Frontal cortex (tissue), 4 donors: ENCODE data around the gene ARMS2. TPM values are rescaled to one million over a fixed set of nuclear protein-coding genes. Genes with fewer than 3 reads are reported as not detected.
A peak's percentile ranks its signal among the peaks of the same experiment; 100 is the strongest.

ENCODE experiments used
- DNase-seq, 2 donors: peaks; one replicate each; pipeline ENCODE4 v3.0.0; 2012; ENCODE audit warnings: low spot score in 2 of 2
- FAIRE-seq: peaks from 2 replicates; lab custom pipeline; 2012; peaks lifted over from hg19 to GRCh38; lab: Jason Lieb, UNC
- total RNA-seq: library from RNA; depleted of rRNA; stranded (reverse); fragments of >200 nt; gene quantifications from one replicate; pipeline ENCODE4 v1.2.3, GENCODE V29; 2014
- donor health status: control.
- donor health status: control.
- donor health status: control.

ARMS2 gene
- total RNA-seq, 1 donor from 2014 or later = not detected

DNA sequence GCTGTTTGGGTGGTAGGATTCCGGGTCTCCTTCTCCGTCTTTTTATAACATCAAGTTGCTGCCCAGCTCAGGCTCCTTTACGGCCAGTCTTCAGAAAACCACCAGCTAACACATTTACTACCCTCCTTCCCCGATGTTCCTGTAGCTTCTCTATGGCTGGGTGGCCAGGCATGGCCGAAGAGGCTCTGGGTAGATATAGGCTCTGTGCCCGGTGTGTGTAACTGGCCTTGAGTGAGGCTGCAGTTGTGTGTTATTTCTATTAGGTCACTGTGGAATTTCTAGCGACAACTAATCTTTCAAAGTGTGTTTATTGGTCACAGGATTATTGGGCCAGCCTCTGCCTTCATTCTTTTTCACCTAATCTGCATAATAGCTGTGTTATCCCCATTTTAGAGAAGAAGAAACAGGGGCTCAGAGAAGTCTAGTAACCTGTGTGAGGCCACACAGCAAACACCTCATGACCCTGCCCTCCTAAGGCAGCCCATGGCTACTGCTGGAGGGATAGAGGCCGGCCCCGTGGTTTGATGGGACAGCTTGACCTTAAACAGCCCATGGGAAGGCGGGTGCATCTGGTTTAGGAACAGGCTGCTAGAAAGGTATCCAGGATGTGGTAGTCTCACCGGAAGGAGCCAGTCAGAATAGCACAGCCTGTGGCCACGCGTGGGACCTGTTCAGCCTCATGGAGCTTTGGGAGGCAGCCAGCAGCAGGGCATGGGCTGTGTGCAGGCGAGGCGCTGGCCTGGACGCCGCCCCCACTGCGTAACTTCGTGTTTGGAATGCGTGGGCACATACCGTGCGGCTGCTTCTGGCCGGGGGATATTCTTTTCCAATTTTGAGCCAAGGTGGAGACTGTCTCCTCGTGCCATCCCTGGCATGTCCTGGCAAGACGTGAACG is 36.6 kb downstream of the ARMS2 start:
- DNase-seq = no peak
- no peak for FAIRE-seq

DNA sequence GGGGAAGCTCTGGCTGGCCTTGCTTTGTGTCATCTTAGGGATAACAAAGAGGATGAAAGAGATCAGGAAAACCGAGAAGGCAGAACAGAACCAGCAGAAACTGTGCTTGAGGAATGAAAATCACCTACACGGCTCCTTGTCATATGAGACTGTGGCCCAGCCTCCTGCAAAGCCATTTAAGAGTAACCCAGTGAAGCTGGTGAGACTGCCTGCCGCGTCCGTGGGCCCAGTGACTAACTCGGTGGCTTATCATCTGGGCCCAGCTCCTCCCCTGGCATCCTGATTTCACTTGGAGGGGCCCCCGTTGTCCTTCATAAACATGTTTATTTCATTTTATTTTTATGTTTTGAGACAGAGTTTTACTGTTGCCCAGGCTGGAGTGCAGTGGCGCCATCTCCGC is 37.6 kb downstream of the ARMS2 start:
- FAIRE-seq (no peak), DNase-seq (no peak)

DNA sequence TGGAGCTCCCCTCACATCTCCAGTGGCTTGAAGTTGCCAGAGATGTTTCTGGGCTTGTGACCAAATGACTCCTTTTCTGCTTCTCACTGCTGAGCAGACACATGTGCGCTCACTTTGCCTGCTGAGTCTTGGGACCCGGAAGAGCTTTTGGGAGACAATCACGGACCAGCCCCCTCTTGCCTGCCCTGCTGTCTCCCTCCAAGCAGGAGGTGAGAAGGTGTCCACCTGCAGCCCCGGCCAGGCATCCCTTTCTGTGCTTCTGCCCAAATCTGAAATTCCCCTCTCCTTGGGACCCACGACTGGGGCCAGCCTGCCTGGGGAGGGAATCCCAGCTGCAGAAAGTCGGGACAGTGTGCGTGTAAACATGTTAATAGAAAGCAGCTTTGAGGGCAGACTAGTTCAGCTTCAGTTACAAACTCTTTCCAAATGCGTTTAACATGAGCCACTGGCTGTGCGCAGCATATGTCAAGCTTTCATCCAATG is 38.6 kb downstream of the ARMS2 start:
- no peak for DNase-seq
- FAIRE-seq = no peak

DNA sequence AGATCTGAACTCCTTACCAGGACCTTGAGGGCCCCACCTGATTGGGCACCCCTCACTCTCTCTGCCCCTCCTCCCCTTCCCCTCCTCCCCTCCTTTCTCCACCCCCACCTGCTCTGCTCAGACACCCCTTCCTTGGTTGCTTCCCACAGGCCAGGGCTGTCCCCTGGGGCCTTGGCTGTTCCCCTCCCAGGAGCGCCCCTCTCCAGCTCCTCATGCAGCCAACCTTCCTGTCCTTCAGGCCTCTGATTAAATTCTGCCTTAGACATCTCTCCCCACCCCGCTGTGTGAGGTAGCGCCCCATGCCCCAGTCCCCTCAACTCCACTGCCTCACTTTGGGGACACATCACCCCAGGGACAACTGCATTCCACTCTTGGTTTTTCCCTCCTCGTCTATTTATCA is 39.3 kb downstream of the ARMS2 start:
- no peak for DNase-seq
- FAIRE-seq = no peak

DNA sequence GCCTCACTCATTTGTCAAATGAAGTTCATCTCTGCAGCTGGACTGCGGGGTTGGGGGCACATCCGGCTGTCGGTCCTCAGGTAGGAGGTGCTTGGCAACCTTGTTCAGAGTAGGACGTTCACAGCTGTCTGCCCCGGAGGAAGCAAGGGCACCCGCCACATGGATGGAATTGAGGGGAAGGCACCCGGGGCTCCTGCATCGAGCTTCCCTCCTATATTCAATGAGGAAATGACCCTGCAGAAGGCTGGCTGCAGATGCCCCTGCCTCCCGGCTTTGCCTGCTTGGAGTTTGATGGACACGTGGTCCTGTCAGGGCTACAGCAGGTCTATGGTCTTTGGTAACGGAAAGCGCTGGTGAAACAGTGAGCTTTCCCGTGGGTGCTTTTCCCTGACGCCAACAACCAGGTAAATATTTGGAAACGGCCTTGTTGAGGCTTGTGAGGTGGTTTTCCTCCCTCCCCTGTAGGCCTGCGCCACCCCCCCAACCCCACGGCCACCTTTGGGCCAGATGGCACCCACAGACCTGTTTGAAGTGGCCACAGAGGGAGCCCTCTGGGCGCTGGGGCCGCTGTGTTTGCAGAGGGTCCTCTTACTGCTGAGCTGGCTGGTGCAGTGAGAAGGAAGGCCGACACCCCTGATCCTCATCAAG is 39.8 kb downstream of the ARMS2 start:
- DNase-seq (no peak), FAIRE-seq (no peak)

DNA sequence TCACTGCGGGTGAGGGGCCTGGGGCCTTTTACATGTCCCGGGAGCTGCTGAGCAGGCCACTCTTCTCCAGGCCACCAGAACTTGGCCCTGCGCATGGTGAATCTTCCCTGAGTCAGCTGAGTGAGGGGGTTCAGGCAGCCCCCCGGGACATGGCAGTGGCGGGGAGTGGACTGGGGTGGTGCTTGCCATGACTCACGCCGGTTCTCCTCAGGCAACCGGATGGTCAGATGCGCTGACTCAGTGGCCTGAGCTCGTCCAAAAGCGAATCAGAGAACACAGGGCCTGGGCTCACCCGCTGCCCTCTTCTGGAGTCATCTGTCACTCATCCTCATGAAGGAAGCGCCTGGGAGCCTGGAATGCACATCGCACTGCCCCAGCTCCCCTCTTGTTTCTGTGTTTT is 40.4 kb downstream of the ARMS2 start:
- no peak for FAIRE-seq

DNA sequence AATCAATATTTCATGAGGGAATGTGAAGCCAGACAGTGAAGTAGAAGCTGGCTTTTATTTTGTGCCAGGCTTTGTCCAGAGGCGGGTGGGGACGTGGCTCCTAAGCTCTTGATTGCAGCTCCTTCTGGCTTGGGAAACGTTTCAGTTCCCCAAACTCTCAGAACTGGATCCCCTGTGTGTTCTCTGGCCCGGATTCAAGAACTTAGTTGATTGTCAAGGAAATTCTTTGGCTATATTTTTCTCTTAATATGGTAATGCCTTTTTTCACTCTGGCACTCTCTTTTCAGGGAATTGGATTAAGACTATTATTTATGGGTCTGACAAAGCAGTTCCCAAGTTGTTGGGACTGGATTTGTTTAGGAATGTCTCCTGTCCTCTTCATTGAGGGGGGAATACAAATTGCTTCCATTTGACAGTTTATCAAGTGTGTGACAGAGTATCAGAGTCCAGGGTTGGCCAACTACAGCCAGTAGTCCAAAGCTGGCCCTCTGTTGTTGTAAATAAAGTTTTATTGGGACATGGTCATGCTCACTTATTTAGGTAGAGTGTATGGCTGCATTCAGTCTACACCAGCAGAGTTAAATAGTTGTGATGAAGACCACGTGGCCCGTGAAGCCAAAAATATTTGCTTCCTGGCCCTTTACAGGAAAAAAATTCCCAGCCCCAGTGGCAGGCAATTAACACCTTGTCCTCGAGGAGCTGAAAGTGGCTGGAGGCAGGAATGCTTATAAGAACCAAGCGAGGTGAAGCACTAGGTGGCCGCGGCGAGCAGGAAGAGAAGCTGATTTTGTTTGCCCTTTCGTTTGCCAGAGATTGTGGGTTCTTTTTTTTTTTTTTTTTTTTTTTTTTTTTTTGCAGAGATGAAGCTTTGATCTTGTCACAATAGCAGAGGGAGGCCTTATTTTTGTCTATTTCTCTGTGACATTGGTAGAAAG is 41.2 kb downstream of the ARMS2 start:
- FAIRE-seq = no peak

More for the DNA sequence above, 40.4 kb downstream of the ARMS2 start:
- no peak for DNase-seq

DNA sequence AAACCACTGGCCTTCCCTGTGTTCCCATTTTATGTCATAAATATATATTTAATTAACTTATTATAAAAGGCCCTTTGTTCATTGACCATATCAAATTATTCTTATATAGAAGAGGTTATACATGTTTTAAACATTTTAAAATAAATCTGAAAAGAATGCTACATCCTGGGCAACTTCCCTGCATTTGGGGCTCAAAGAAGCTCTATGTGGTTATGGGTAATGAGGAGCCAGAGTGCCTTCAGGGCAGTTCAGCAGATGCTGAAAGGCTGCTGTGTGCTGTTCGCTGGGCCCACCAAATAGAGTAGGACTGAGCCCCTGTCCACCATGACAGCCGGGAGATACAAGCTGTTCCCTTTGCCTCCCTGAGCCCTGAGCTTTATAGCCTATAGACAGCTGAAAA is 42.8 kb downstream of the ARMS2 start:
- DNase-seq (no peak), FAIRE-seq (no peak)

More for the DNA sequence above, 41.2 kb downstream of the ARMS2 start:
- DNase-seq = no peak

DNA sequence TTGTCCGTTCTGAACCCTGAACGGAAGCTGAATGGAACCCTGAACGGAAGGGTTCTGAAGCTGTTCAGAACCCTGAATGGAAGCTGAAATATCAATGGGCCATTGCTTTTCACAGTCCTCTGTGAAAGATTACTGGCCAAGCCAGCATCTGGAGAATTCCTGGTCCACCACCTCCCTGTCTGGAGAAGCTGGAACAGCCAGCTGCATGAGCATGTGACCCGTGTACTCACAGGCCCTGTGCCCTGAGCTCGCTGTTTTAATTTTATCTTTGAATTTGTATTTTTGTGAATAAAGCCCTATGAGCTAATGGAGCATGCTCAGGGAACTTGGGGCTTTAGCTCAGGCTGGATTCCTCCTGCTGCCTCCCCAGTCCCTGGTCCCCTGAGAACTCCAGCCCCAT is 44.1 kb downstream of the ARMS2 start:
- DNase-seq = no peak
- FAIRE-seq = no peak

DNA sequence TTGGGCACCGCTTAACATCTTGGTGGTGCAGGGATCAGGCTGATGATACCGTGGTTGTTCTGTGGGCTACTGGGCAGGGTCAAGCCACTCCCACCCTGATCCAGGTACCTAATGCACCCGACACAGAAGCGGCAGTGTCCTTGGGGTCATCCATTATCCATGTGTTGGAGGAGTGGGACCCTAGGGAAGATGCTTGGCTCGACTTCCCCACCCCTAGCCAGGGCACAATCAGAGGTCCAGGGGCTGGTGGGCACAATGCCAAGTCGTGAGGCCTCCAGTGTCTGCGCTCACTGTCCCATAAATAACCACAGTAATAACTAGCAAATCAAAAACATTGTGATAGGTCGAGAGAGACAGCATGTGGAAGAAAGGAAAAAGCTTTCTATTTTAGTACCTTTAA is 44.6 kb downstream of the ARMS2 start:
- no peak for DNase-seq
- FAIRE-seq = no peak

DNA sequence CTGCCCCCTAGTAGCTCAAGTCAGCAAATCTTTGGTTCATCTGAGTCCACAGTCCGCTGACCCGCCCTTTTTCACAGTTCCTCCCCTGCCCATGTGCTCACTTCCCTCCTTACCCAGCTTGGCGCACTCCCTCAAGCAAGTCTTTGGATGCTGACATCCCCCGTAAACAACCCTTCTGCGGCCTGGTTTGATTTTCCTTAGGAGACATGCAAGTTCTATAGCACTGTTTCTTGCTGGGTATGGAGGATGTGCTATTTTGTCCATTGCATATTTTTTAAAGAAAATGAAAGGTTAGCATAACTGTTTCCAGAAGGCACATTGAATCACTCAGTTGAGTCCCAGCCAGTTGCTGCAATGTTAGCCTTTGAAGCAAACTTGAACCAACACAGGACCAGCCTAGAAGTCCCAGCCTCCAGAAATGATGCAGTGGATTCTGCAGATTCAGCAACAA is 45.1 kb downstream of the ARMS2 start:
- FAIRE-seq (no peak), DNase-seq (peak in 1 of 2 donors; percentile 47)

DNA sequence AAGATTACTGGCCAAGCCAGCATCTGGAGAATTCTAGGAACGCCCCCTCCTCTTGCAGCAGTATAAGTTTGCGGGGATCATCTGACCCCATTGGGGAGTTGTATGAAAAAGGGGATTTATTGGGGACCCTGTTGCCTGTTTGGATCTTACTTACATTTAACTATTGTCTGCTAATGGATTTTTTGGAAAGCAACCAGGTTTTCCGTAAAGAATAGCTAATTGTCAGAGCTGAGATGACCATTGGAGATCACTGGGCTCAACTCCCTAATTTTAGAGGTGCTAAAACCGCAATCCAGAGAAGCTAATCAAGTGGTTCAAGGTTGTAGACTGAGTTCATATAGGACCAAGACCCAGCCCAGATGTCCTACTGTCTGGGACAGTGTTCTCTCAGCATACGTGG is 45.7 kb downstream of the ARMS2 start:
- no peak for FAIRE-seq

DNA sequence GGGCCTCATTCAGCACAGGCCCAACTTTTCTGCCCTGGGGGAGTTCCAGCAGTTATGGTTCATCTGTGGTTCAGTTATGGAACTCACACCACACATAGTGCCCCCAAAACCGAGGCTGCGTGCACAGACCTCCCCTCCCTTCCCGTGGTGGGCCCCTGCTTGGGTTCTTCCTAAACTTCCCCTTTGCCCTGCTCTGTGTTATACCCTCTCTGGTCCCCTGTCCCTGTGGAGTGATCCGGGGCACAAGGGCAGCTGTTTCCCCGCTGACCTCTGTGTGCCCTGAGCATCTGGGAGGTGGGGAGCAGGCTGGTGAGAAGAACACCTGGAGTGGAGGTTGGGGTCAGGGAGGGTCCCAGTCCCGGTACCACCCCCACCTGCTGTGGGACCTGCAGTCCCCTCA is 46.3 kb downstream of the ARMS2 start:
- FAIRE-seq (no peak), DNase-seq (no peak)

More for the DNA sequence above, 45.7 kb downstream of the ARMS2 start:
- no peak for DNase-seq

DNA sequence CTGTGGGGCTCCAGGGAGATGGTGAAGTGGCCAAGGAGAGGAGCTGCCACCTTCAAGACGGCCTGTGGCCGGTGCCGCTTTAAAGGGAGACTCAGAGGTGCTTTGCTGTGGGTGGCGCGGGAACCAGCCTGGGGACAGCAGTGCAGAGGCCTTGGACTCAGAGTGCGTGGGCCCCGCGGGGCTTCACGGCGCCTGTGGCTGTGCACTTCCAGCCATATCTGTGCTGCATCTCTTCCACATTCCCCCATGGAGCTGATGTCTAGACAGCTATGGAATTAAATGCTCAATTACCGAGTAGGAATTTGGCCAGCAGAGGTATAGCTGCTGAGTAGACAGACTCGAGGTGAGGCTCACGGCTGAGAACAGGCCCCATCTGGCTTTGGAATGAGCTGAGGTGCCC is 48.6 kb downstream of the ARMS2 start:
- DNase-seq = no peak
- no peak for FAIRE-seq

DNA sequence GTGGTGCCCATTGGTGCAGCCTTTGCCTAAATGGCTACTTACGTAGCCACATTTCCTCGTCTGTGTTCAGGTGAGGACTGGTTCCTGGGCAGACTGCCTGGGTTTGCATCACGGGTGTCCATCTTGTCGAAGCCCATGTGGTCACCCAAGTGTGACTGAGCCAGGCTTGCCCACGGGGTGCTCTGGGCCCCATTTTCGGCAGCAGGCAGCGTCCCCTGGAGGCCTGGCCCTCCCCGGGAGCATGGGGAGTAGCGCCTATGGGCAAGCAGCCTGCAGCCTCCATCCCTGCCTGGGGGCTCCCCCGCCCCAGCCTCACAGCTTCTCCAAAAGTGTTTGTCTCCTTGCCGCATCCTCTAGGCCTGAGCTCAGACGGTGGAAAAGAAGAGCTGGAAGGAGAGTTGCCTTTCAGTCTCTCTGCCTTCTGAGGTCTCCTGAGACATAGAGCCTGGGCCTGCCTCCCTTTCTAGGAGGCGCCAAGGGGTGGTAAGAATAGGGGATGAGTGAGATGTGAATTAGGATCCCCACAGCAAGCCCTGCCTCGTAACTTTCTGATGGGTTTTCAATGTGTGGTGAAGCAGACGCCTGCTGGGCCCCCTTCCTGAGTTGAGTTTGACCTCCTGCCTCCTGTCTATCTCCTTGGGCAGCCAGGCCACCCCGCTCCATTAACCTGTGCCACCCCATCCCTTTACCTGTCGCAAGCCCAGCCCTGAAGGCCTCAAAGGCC is 49.6 kb downstream of the ARMS2 start:
- FAIRE-seq (no peak), DNase-seq (no peak)

DNA sequence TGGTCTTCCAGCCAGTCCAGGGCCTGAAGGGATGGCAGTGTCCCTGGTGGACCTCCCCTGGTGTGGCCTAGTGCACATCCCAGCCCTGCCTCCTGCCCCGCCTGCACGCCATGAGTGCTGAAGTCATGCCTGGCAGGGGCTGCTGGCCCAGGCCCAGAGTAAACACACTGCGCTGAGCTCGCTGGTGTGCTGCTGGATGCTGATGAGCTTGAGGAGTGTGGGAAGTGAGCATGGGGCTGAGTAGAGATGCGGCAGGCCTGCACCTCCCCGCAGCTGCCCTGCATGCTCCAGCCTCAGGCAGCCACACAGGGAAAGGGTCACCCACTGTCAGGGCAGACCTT is 50.1 kb downstream of the ARMS2 start:
- peak; percentile 65 to 77 for DNase-seq
- no peak for FAIRE-seq

DNA sequence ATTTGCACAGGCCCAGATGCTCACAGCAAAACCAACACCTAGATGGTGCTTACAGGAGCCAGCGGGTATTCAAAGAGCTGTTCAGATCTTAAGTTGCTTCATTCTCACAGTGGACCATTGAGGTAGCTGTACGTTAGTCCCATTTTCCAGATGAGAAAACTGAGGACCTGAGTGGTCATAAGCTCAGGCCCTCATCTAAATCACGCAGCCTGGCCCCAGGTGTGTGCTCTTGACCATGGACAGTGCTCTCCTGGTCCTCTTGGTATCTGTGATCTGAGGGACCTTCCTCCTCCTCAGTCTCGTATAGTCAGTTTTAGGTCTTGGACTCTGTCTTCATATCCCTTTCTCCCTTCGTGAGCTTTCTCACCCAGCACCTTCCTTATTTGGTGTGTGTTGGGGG is 50.6 kb downstream of the ARMS2 start:
- DNase-seq (no peak), FAIRE-seq (no peak)

DNA sequence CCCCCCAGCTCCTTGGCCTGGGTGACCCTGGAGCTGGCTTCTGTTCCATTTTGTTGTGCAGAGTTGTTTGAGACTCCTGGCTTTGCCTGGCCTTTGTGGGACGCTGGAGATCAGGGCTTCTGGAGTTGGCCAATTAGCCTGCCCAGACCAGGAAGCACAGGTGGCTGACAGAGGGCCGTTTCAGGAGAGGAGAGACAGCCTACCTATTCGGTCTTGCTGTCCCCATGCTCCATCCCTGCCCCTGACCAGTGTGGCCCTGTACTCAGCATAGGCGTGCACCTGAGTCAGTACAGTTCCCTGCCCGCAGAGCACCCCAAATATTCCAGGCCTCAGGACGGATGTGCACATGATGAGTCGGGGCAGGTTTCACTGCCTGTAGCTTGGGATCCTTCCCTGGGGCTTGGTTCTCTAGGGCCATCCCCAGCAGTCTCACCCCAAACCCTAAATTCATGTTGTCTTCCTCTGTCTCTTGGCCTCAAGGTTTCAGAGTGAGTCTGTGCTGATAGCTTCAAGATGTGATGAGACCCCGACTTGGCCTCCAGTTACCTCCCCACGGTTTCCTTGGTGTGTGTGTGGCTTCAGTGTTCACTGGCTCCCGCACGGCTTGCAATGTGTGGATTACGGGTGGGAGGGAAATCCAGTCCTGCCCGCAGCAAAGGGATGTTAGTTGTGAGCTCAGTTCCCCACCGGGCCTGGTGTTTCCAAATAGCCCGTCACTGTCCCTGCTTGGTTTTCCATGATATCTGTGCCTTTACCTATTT is 51.6 kb downstream of the ARMS2 start:
- DNase-seq (no peak), FAIRE-seq (no peak)
